HG03378 (cell line): Measurements from ENCODE around the gene UBIAD1.
"Not testable (repeated sequence)": the region's sequence is repeated elsewhere in the genome, so short reads cannot be mapped to it uniquely, and the experiment has no call there.

ENCODE experiments used
- ATAC-seq: cut with Tn5 transposase; IDR thresholded peaks from one replicate; pipeline ENCODE4 v1.9.1; 2021; ENCODE audit warnings: mild to moderate bottlenecking, moderate library complexity; ENCODE audit not compliant: unreplicated experiment

Gene UBIAD1

GRCh38 chr1:11272832-11273594 is at the start of gene UBIAD1:
Gene UBIAD1 (plus strand): TSS chr1:11273198. CDS start chr1:11273532, 334 bp downstream.
- ATAC-seq: peak; percentile 71

DNA sequence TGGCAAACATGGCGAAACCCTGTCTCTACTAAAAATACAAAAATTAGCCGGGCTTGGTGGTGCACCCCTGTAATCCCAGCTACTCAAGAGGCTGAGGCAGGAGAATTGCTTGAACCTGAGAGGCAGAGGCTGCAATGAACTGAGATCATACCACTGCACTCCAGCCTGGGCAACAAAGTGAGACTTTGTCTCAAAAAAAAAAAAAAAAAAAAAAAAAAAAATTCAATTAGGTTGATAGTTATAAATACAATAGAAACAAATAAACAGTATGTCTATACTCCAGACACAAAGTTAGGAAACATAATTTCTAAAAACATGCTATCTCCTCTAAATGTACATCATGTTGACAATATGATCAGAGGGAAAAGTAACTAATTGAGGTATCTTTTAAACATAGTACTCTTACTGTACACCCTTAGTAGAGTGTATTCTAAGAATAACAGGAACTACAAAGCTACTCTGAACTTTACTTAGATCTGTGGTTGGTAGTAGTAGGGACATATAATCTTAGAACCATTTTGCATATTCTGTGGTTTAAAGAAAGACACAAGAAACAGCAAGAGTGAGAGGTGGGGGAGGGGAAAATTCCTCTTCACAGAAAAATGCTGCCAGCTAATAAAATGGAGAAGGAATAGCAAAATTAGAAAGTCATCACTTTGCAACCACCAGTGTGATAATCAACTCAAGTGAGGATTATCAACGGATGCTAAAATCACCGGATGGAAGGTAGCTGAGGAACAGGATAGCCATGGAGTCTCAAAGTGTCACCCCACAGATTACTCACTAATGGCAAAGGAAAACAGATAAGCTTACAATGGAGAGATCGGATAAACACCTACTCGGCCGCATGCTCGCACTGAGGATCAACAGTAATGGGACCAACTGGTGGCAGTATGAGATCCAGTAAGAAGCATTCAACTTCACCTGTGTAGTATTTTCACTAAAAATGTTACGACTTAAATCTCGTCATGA is 45.6 kb upstream of the UBIAD1 start:
- peak; percentile 62 for ATAC-seq

GRCh38 chr1:11229203-11229602 is 43.8 kb upstream of the UBIAD1 start:
- no peak for ATAC-seq

DNA sequence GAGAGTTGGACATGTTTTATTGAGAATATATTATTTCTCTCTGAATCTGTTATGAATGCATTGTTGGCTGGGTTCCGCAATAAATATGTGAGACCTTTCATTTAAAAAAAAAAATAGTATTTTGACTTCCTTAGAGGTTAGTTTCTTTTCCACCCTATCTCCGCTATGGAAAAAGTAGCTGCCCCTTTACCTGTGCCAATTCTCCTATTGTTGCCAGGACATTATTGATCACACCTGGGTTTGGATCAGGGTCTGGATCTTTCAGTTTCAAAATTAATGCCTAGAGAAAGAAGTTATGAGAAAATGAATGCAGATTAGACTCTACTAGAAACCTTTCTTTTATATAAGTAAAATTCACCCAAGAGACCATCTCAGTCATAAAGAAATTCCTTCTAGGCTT is 39.8 kb upstream of the UBIAD1 start:
- no peak for ATAC-seq

- no peak for ATAC-seq
Measured at GRCh38 chr1:11237356-11237755, 35.6 kb upstream of the UBIAD1 start.

- no peak for ATAC-seq
Measured at GRCh38 chr1:11238311-11238710, 34.7 kb upstream of the UBIAD1 start.

GRCh38 chr1:11245248-11245647 is 27.8 kb upstream of the UBIAD1 start:
- ATAC-seq: no peak

DNA sequence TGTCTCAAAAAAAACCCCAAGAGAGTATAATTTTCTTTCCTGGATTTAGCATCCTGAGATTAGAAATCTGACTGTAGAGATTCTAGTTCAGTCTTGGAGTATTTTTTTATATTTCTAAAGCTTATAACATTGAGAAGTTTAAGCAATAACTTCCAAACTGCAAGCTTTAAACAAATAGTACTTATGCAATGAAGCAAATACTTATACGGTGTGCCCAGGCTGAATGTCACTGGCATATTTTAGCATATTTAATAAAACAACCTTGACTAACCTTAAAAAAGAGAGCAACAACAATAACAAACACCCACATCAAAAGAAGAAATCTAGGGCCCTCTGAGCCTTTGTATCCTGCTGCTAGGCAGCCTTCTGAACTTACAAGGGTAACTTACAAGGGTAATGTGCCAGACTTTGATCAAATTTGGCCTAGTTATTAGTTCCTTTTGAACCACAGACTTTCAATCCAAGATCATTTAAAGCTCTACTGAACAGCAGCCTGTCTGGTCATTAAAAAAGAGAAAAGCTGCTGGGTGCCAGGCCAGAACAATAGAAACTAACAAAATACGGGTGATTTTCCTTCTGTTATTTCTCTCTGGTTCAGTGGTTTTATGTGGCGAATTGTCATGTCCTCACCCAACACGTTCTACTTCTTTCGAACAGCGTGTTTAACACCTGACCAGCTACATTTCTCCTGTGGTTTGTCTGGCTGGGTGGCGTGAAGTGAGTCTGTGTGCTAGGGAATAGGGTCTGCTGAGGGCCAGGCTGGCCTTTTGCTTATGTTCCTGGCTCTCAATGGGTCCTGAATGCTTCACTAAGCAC is 26.9 kb upstream of the UBIAD1 start:
- no peak for ATAC-seq

DNA sequence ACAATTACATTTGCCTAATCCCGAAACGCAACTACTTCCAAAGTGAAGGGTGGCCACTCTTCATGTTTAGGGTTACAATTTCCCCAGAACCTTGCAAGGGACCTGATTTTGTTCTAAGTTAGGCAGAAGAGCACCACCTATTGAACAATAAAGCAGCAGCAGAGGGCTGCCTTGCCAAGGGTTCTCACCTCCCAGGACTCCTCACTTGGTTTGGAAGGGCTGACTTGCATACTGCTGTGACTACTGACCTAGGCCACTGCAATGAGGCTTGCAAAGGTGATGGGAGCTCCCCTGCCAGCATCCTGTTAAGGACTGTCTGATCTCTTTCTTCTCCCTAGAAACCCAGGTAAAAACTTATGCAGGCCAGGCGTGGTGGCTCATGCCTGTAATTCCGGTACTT is 24.8 kb upstream of the UBIAD1 start:
- ATAC-seq: no peak

- no peak for ATAC-seq
Measured at GRCh38 chr1:11252538-11252937, 20.5 kb upstream of the UBIAD1 start.

GRCh38 chr1:11253226-11253625 is 19.8 kb upstream of the UBIAD1 start:
- ATAC-seq: no peak

DNA sequence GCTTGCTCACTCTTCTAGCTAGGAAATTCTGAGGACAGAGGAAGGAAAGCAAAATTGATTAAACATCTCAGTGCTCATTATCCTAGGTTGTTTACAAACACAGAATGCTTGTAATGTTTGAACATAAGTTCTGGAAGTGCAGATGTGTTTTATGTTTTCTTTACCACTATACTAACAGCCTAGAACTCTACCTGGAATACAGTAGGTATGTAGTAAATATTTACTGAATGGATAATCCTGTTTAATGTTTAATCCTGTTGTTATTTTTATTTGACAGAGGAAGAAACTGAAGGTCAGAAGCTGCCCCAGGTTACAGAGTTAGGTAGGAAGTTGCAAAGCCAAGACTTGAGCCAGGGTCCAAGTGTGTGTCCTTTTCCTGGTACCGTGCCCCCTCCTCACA is 16.7 kb upstream of the UBIAD1 start:
- ATAC-seq: no peak

DNA sequence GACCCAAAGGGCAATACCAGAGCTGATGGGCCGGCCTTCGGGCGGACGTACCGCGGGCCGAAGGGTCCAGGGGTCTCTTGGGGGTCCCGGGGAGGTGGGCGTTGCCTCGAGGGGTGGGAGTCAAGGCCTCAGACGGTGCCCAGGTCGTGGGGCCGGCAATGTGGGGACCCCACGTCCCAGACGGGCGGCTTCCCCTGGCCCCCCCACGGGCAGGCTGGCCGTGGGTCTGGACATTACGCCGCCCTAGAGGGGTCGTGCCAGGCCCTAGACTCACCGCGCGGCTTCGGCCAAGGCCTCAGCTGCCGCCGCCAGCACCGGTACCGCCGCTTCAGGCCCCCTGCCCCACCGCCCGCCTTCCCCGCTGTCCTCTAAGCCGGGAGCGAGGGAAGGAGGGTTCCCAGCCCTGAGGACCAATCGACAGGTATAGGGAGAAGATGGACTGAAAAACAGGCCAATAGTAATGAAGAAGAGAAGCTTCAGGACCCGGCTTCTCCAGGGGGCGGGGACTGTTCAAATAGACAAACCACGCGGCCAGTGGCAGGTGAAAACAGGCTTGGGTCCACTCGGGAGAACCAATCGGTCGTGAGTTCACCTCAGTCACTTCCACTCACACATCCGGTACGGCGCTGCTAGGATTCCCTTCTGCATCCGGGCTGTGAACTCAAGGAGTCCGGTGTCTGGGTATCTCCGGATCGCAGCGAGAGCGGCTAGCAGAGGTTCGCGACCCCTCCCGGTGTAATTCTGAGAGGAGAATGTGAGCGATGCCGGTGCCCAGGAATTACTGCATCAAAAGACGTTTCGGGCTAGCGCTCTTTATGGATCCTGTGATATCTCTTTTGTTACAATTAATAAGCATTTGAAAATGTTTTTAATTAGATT is 10.6 kb upstream of the UBIAD1 start, which contains the start of gene MTOR:
TSS of gene MTOR (minus strand) at position 381 of the 879 bp plus-strand sequence. CDS start 3,142 bp downstream, outside the sequence.
- ATAC-seq: peak; percentile 96

DNA sequence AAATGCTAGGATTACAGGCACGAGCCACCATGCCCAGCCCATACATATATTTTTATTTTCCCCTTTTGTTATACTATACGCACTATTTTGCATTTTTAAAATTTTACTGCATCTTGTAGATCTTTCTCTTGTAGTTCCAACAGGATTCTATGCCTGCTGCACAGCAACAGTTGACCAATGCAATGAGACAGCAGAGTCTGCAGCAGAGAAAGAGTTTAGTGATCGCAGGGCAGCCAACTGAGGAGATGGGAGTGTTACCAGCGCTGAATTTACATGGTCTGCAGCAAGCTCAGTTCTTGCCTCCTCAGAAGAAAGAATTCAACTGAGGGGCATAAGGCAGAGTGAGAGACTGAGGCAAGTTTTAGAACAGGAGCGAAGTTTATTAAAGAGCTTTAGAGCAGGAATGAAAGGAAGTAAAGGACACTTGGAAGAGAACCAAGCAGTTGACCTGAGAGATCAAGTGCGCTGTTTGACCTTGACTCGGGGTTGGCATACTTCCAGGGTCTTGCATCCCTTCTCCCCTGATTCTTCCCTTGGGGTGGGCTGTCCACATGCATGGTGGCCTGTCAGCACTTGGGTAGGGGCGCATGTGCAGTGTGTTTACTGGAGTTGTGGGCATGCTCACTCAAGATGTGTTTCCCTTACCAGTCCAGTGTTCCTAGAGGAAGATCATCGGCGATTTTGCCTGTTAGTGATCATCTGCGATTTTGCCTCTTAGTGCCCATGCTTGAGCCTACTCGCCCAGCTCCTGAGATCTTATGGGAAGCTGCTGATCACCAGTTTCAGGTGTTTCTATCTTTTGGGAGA is 6.5 kb upstream of the UBIAD1 start:
- ATAC-seq: no peak

GRCh38 chr1:11267350-11268337 is 5.4 kb upstream of the UBIAD1 start:
- not testable (repeated sequence) for ATAC-seq

DNA sequence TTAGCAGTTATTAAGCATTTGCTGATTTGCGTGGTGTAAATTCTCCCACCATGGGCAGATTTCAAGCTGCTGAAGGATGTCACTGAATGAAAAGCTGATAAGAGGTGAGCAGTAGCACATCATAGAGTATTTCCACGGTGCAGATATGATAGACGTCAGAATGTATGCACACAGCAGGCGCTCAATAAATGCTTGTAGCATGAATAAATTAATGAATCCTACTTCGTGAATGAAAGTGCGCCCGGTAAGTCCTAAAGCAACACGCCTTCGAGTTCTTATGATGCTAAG is 510 bp upstream of the UBIAD1 start:
- no peak for ATAC-seq

DNA sequence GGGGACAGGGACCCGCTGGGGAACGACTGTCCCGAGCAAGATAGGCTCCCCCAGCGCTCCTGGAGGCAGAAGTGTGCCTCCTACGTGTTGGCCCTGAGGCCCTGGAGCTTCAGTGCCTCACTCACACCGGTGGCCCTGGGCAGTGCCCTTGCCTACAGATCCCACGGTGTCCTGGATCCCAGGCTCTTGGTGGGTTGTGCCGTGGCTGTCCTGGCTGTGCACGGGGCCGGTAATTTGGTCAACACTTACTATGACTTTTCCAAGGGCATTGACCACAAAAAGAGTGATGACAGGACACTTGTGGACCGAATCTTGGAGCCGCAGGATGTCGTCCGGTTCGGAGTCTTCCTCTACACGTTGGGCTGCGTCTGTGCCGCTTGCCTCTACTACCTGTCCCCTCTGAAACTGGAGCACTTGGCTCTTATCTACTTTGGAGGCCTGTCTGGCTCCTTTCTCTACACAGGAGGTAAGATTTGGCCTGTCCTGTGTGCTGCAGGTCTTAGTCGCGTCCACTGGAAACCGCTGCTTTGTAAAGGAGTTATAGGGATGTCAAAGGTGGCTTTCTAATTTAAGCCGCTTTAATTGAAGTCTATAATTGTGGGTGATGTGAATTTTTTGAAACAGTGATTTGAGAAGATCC is 717 bp downstream of the UBIAD1 start:
- peak; percentile 41 for ATAC-seq

GRCh38 chr1:11279152-11279551 is 6.2 kb downstream of the UBIAD1 start:
- no peak for ATAC-seq
